Measurements from ENCODE around the gene ENOX1.

The ENOX1 gene

DNA sequence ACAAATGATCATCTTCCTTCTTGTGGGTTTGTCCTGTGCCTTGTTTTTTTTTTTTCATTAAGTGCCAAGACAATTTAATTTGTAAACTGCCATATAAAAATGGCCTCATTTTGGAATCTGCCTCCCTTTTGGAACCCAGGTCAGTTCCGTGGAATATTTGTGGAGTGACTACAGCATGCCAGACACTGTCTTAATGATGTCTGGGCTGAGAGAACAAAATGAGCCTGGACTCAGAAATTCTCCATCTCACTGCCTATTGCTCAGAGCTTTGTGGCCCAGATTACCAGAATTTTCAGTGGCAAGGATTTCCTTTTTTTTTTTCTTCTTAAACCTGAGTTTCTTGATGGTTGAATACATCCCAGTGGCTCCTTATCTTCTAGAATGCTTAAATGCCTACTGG lies 340.6 kb downstream of the ENOX1 start:
- in situ Hi-C loops (cut with MboI; ENCODE audit: low pct_unique_long_range_greater_than_20kb, low sequenced_read_pairs, unreplicated experiment): no loop called here
- no peak for DNase-seq (ENCODE audit: low spot score)

DNA sequence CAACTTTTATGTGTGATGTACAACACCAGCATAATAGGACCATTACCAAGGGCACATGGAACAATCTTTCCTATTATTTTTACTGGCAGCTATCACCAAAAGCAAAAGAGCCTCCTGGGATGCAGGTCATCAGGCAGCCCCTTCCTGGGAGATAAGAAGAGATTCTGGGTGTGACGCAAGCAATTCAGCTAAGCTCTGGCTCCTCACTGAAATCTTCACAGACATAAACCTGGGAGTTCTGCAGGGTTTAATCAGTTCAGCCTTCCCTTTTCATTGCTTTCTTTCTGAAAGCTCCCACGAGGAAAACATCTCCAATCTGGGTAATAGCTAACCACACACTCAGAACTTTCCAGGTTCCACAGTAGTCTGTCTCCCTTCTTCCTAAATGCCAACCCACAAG lies 341.1 kb downstream of the ENOX1 start:
- no peak for TF ChIP-seq CTCF (IDR thresholded peaks at IDR 0.05; ENCODE audit: extremely low read depth, insufficient read depth, missing control alignments)
- no peak for DNase-seq (ENCODE audit: low spot score)
- in situ Hi-C loops (cut with MboI; ENCODE audit: low pct_unique_long_range_greater_than_20kb, low sequenced_read_pairs, unreplicated experiment): no loop called here

More for the DNA sequence above, 340.6 kb downstream of the ENOX1 start:
- TF ChIP-seq CTCF (IDR thresholded peaks at IDR 0.05; ENCODE audit: extremely low read depth, insufficient read depth, missing control alignments): no peak

GRCh38 chr13:43444081-43444480 lies 342.7 kb downstream of the ENOX1 start:
- TF ChIP-seq CTCF (IDR thresholded peaks at IDR 0.05; ENCODE audit: extremely low read depth, insufficient read depth, missing control alignments): no peak
- DNase-seq (ENCODE audit: low spot score): no peak
- in situ Hi-C loops (cut with MboI; ENCODE audit: low pct_unique_long_range_greater_than_20kb, low sequenced_read_pairs, unreplicated experiment): no loop called here

DNA sequence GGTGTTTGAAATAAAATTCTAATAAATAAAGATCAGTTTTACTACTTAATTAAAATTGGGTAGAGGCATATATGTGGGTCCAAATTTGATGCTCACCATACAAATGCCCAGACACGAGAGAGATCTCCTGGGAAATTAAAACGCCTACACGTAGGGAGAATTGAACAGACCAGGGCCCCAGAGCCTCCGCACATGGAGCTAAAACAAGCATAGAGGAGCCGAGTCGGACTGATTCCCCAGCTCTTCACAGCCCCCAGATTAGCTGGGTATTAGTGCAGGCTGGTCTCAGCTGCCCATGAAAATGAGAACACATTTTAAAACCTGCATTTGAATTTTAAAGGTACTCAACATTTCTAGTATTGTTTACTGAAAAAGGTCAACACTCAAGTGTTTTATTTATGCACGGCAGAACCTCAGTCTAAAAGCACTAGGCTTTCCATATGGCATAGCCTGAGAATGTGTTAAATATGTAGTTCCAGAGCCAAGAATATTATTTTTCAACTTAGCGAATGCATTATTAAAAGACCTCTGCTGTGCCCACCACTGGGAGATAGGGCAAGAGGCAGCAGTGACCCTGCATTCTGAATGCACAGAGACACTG lies 344.8 kb downstream of the ENOX1 start:
- in situ Hi-C loops (cut with MboI; ENCODE audit: low pct_unique_long_range_greater_than_20kb, low sequenced_read_pairs, unreplicated experiment): no loop called here
- no peak for TF ChIP-seq CTCF (IDR thresholded peaks at IDR 0.05; ENCODE audit: extremely low read depth, insufficient read depth, missing control alignments)
- no peak for DNase-seq (ENCODE audit: low spot score)

- no peak for TF ChIP-seq CTCF (IDR thresholded peaks at IDR 0.05; ENCODE audit: extremely low read depth, insufficient read depth, missing control alignments)
- no peak for DNase-seq (ENCODE audit: low spot score)
- in situ Hi-C loops (cut with MboI; ENCODE audit: low pct_unique_long_range_greater_than_20kb, low sequenced_read_pairs, unreplicated experiment): no loop called here
Measured at GRCh38 chr13:43441464-43441863, 345.3 kb downstream of the ENOX1 start.

- TF ChIP-seq CTCF (IDR thresholded peaks at IDR 0.05; ENCODE audit: extremely low read depth, insufficient read depth, missing control alignments): no peak
- in situ Hi-C loops (cut with MboI; ENCODE audit: low pct_unique_long_range_greater_than_20kb, low sequenced_read_pairs, unreplicated experiment): no loop called here
- no peak for DNase-seq (ENCODE audit: low spot score)
Measured at GRCh38 chr13:43434191-43434590, 352.6 kb downstream of the ENOX1 start.
